GM12873 (cell line): ENCODE measurements around the gene TRPV5.

Experiments used
- TF ChIP-seq, protein P1 (sequence below): IDR thresholded peaks from 2 replicates; pipeline ENCODE4 v1.5.1; 2012; ENCODE audit warnings: low read depth, mild to moderate bottlenecking, moderate library complexity, low read length, control low read depth; ENCODE audit not compliant: insufficient read depth; ENCODE audit errors: missing control alignments

The TRPV5 gene

DNA sequence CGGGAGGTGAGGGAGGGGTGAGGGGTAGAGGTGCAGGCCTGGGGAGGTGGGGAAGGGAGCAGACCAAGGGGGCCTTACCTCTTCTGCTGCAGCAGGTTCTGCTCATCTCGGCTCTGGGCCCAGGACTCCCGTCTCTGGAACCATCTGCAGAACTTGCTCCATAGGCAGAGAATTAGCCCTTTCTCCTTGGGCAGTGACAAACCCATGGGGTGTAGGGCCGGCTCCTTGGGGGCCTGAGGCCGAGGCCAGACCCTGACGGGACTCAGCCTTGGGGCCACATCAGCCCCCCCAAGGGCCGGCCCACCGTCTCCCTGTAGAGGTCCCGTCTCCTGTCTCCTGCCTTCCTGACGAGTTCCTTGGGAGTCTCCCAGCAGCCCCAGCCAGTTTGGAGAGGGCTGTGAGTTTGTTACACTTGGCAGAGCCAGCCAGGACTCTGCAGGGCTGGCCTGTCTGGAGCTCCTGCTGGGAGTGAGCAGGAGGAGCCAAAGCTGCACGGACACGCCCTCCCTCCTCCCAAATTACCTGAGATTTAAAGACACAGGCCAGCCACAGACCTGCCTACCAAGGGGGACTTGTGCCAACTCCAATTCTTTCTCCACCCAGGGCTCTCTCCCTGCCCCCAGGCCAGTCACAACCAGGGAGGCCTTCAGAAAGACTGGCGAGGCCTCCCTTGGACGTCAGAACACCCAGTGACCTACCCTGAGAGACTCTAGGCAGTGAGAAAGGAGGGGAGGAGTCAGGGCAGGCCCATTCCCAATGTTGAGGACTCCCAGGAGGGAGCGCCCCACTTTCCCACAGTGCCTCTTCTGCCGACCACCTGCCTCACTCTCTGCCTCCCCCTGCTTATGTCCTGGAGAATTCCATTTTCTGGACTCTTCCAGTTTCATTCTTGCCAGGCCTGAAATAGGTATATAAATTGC, 48.0 kb downstream of the TRPV5 start, which contains the start of gene TRPV6:
TRPV6 (minus strand) TSS at position 435 of the 920 bp plus-strand sequence.
- TF ChIP-seq, protein P1, sequence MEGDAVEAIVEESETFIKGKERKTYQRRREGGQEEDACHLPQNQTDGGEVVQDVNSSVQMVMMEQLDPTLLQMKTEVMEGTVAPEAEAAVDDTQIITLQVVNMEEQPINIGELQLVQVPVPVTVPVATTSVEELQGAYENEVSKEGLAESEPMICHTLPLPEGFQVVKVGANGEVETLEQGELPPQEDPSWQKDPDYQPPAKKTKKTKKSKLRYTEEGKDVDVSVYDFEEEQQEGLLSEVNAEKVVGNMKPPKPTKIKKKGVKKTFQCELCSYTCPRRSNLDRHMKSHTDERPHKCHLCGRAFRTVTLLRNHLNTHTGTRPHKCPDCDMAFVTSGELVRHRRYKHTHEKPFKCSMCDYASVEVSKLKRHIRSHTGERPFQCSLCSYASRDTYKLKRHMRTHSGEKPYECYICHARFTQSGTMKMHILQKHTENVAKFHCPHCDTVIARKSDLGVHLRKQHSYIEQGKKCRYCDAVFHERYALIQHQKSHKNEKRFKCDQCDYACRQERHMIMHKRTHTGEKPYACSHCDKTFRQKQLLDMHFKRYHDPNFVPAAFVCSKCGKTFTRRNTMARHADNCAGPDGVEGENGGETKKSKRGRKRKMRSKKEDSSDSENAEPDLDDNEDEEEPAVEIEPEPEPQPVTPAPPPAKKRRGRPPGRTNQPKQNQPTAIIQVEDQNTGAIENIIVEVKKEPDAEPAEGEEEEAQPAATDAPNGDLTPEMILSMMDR, result no peak

DNA sequence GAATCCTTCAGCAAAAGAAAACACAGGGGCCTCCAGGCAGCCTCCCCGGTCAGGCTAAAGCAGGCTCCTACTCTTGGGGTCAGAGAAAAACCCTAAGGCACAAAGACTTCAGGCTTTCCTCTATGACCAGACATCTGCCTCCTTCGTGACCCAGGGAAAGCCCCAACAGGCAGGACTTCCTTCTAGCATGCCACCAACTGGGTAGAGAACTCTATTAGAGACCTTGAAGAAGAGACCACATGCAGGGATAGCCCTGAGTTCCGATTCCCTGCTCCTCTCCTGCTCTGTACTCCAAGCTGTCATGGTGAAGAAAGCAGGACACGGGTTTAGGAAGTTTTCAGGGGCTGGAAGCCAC, 49.3 kb downstream of the TRPV5 start:
- TF ChIP-seq, protein P1, result no peak

DNA sequence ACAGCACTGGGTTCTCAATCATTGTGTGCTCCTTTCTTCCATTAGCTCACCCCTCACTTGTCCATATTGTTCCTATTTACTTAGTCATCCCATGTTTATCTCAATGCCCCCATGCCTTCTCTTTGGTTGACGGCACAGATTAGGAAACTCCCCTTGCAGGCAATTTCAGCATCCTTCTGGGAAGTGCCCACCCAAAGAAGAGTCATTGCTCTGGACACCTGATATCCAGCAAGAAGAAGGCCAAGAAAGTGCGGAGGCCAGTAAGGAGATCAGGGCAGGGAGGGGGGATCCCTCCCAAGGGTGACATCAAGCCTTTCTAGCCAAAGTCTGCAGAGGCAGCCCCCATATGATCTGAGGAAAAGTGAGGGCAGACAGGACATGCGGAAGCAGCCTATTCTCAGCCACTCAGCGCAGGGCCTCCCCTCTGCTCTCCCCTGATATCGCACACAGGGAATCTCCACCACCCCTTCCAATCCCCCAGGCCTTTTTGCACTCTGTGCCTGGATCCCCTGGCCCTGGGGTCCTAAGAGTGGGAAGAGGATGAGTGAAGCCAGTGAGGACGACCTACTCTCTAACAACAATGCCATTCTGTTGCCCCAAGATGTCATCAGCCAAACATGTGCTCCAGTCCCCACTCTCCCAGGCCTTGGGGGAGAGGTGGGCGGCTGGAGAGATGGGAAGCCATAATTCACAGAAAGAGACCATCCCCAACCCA, 49.8 kb downstream of the TRPV5 start:
- TF ChIP-seq, protein P1, result no peak

DNA sequence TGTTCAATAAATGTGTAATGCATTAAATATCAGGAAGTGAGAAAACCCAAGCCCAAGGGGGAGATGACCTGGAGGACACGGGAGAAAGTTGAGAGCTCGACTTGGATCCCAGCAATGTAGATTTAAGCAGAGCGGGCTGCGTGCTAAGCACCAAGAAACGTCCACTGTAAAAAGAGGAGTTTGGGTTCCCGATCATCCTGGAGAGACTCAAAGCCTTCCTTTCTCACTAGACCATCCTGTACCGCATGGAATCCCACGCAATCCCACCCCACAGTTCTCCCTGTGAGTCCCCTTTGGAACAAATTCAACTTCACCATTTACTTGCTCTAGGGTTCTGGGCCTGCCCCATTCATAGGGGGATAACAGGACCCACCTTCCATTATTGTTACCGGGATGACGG, 50.4 kb downstream of the TRPV5 start:
- TF ChIP-seq, protein P1, result no peak

DNA sequence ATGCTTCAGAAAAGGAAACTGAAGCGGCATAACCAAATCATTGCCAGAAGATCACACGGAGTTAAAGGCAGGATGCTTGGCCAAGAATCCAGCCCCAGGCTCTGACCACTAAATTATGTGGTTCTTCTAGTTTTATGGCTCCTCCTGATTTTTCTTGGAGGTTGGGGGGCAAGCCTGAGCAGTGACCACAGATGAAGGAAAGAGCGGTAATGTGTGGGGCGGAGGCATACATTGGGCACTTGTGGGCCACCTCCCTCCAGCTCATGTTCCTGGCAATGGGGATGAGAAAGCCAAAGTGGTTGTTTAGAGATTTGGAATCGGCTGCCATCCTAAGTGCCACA, 51.2 kb downstream of the TRPV5 start:
- TF ChIP-seq, protein P1, result no peak

DNA sequence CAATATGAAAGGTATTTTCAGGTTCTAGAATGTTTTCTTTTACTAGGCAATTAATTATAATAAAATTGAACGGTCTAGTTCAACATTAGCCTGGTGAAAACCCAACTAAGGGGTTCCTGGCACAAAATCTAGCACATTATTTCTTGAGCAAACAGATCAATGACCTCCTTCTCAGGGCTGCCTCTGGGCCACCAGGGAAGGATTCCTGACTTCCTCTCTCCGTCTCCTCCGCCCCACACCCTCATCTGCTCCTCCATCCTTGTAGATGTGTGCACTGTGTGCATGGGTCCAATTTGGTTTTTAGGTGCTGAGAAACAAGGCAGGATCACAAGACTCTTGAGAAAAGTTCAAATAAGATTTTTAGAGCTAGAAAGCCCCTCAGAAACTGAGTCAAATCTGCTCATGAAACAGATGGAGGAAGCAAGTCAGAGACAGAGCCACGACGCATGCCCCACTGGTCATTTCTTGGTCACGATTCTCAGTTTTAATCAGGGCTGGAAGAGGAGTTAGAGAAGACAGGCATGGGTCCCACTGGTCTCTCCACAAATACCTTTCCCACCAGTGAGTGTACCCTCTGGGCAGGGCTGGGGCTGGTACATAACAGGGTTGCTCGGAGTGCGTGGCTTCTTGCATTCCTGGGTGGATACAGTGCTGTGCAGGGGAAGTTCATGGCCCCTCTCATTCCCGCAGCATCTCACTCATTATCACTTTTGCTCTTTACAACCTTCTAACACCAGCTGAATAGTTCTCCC, 51.8 kb downstream of the TRPV5 start:
- TF ChIP-seq, protein P1, result no peak
